DMS153 treated with DMSO at 0.1 percent for 48 hours (cell line): ENCODE data around the gene WNT9B.

ENCODE experiments used
- DNase-seq: peaks from one replicate; lab custom pipeline; 2025; ENCODE audit not compliant: unreplicated experiment; lab: John Stamatoyannopoulos, UW

The WNT9B gene, protein sequence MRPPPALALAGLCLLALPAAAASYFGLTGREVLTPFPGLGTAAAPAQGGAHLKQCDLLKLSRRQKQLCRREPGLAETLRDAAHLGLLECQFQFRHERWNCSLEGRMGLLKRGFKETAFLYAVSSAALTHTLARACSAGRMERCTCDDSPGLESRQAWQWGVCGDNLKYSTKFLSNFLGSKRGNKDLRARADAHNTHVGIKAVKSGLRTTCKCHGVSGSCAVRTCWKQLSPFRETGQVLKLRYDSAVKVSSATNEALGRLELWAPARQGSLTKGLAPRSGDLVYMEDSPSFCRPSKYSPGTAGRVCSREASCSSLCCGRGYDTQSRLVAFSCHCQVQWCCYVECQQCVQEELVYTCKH

GRCh38 chr17:46851029-46851741 lies at the start of gene WNT9B:
Gene WNT9B (plus strand): TSS chr17:46851583. CDS start chr17:46851639, 56 bp downstream.
- DNase-seq, result peak; percentile 32

- no peak for DNase-seq
These were observed 48.6 kb upstream of the WNT9B start for GRCh38 chr17:46802800-46803199.

- DNase-seq, result no peak
These were observed 47.8 kb upstream of the WNT9B start for GRCh38 chr17:46803544-46803943.

DNA sequence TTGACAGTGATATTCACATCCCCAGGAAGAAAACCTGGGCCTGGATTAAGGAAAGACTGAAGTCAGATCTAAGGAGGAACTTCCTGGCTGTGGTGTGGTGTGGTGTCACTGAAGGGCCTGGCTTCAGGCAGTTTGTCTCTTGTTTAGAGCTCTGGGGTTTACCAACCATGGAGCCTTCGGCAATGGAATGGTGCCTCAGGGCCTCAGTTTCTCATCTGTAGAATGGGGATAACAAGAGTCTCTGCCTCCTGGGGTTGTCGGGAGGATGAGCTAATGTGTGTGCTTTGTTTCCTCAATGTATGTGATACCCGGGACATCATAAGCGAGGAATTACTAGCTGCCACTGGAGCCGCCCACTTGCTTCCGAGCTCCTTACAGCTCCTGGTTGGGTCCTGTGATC lies 45.6 kb upstream of the WNT9B start:
- no peak for DNase-seq

GRCh38 chr17:46809110-46809571 lies 42.2 kb upstream of the WNT9B start:
- no peak for DNase-seq

DNA sequence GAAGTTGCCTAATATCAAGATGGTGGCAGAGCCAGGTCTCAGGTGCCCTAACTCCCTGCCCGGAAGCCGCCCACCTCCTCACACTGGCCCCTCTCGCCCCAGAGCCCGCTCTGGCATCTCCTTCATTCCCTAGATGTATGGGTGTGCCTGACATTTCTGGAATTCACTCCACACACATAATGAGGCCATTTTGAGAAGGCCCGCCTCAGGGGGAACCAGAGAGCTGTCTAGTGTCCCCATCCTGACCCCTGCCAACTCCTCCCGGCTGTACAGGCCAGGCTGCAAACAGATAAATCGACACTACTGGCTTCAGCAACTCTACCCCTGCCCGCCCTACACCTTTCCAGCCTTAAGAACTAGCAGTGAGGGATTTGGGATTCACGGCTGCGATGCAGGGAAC lies 40.5 kb upstream of the WNT9B start:
- no peak for DNase-seq

GRCh38 chr17:46811978-46812583 lies 39.3 kb upstream of the WNT9B start:
- no peak for DNase-seq

DNA sequence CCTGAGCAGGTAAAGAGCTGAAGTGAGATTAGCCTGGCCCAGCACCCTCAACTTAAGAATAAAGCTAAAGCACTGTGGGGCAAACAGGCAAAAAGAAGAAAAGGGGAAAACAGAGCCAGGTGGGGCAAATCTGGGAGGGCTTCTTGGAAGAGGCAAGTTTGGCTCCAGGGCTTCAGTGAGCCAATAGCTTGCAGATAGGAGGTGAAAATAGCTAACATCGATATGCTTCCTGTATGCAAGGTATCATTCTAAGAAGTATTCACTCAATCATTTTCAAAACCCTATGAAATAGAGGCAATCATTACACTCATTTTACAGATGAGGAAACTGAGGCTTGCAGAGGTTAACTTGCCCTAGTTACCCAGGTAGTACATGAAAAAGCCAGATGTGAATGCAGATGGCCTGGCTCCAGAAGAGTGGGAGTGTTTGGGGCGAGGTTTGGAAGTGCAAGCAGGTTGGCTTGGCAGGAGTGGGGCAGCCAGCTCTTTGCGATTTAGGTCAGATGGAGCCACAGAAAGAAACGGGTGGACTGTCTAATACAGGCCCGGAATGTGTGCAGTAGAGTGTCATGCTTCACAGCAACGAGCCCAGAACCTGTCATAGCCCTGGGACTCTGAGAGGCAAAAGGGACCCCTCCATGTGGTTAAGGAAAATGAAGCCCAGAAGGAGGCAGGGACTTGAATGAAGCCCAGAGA lies 38.6 kb upstream of the WNT9B start:
- DNase-seq, result no peak

- no peak for DNase-seq
These were observed 37.5 kb upstream of the WNT9B start for GRCh38 chr17:46813920-46814319.

DNA sequence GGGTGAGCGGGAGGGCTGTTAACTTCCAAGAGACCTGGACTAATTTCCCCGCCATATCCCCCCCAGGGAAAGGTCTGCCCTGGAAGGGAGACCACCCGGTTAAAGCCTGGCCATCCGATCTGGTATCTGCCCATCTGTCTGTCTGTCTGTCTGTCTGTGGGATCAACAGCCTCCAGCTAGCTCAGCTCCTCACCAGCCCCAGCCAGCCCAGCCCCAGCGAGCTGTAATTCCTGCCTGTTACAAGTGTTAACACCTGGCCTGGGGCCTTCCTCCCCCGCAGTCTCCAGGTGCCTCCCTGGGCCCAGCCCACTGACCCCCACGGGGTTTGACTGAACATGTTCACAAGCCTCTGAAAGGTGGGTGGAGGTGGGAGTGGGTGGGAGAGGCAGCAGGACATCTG lies 36.9 kb upstream of the WNT9B start:
- no peak for DNase-seq

DNA sequence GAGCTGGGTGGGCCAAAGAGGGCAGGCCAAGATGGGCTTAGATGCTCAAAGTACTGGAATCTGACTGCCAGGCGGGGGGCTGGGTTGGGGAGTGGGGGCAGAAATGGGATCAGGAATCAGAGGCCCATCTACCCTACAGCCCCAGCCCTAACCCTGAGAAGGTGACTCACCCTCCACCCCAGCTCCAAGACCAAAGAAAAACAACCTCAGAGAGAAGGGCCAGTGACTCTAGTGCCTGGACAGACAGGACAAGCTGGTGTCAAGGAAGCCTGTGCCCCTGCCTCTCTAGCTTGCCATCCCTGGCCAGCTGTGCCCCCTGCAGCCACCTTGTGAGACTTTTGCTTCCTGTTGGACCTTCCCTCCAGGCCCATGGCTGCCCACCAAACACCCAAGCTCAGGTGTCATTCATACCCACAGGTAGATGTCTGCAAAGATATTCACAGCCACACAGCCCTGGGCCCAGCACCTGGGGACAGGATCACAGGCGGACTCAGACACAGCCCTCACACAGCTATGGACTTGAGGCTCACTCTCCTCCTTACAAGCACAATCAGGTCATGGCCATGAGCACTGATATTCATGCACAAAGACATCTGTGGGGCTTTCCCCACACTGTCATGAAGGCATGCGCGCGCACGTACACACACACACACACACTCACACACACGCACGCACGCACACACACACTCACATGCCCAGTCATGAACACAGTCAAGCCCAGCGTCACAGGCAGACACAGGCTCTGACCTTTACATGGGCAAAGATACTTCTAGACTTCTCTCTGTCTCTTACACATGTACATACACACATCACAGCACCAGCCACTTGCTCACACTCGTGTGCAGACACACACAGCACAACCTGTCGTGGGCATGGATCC lies 35.7 kb upstream of the WNT9B start:
- no peak for DNase-seq

- DNase-seq, result no peak
These were observed 34.1 kb upstream of the WNT9B start for GRCh38 chr17:46817151-46817900.

GRCh38 chr17:46817901-46818209 lies 33.5 kb upstream of the WNT9B start:
- DNase-seq, result no peak

- DNase-seq, result no peak
These were observed 33.0 kb upstream of the WNT9B start, which contains the start of gene WNT3 for GRCh38 chr17:46818316-46818928. Gene WNT3 (minus strand): TSS chr17:46818692. CDS start chr17:46818597, 95 bp downstream.

DNA sequence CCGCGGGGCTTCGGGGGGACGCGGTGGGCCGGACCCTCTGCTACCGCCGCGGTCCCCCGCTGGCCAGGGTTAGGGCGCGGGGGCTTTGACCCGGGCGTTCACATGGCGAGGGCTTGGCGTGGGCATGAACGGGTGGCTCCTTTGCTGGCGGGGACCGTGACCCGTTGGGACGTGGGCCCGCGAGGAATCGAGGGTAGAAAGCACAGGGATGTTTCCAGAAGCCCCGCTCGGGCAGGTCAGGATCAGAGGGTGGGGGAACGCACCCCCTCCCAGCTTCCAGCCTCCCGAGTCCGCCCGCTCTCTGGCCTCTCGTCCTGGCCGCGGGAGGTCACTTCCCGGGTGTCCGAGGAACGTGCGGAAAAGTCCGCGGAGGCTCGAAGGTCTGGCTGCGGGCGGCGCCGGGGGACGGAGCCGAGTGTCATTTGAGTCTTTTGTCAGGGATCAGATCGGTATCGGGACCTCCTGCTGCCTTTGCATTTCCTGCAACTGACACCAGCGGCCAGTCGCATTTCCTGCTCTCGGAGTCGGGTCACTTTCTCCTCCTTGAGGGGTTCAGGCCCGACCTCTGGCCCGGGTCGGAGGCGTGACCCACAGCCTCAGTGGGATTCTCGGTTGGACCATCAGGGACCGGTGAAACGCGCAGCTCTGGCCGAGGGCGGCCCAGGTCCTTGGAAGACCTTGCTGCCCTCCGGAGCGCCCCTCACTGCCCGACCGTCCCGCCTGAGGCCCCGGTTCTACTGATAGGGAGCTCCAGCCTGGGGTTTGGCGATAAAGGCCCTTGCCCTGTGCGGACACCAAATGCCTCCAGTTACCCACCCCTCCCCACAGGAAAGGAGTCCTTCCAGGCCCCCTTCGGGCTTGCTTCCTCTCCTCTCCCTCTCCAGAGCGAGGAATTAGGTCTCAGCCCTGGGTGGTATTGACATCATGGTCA lies 32.2 kb upstream of the WNT9B start:
- no peak for DNase-seq

DNA sequence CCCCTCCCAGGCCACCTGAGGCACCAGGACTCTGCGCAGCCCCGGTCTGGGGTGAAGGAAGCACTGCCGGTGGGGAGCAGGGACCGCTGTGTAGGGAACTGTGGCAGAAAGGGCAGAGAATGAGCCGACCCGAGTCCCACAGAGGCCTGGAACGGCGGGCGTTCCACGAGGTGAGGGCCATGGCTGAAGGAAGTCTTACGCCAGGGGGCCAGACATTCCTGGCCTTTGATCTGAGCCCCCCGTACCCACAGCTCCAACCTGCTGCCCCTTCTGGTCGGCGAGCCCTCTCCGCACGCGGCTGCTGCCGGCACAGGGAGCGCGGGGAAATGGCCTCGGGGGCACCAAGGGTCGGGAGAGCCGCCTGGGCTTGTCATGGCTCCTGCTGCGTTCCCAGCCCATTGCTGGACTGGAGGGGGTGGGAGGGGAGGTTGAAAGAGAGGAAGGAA lies 31.5 kb upstream of the WNT9B start:
- no peak for DNase-seq

DNA sequence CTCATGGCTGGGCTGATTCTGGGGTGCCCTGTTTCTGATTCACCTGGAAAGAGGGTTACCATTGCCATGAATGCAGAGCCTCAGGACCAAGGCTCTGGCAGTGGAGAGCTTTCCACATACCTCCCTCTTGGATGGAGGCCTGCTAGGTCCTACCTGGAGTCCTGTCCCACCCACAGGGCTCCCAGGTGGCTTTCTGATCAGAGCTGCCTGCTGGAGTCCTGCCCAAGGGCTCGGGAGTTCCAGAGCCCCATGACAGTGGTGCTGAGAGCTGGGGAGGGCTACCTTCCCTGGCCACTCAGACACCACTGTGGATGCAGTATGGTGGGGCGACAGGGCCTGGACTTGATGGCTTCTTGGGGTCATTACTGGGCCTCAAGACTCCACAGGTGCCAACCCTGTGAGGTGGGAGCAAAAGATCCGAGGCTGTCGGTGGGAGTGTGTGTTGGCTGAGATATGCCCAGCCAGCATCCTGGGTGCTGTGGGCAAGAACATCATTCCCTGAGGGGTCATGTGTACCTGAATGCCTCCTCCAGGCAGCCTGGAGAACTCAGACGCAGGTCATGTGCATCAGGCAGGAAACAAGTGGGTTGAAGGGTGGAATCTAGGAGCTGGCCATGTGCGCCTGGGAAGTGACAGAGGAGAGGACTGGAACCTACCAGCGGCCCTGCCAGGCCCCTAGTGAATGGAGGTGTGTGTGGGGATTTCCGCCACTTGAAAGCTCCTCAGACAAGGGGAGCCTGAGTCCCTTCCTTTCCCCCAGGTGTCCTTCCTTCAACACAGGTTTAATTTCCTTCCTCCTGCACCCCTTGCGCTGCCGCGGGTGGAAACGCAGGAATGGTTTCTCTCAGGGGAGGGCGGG lies 30.6 kb upstream of the WNT9B start:
- DNase-seq, result no peak
